GM18867 (cell line): Measurements from ENCODE around the gene TSPAN9.

ENCODE experiments used
- ATAC-seq: cut with Tn5 transposase; IDR thresholded peaks from one replicate; pipeline ENCODE4 v1.9.1; 2021; ENCODE audit warnings: mild to moderate bottlenecking, moderate library complexity; ENCODE audit not compliant: unreplicated experiment

Gene TSPAN9

DNA sequence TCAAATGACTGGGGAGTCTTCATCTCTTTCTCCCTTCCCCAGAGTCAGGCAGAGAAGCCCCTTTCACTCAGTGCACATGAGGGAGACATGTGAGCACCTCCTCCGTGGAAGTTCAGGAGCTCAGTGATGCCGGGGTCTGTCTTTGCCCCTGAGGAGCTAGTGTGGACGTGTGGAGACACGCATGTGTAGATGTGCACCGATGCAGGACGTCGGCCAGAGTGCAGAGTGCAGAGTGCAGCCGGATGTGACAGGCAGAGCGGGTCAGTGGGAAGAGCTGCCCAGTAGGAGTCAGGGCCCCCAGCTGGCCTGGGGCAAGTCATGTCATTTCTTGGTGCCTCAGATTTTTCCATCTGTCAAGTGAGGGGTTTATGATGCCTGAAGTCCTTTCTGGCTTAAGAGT is 20.7 kb downstream of the TSPAN9 start:
- no peak for ATAC-seq

DNA sequence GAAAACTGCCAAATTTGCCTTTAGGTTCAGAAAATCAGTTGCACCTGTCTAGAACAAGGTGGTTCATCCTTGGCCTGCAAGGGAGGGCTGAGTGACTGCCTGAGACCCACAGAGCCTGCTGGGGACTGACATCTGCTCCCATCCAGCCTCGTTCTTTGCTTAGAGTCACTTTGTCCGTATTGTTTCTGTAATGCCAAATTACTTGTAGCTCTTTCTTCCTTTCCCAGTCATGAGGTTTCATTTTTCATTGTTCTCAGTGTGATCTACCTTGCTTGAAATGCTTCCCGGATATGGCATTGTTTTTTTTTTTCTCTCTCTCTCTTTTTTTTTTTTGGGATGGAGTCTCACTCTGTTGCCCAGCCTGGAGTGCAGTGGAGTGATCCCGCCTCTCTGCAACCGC is 21.3 kb downstream of the TSPAN9 start:
- no peak for ATAC-seq

DNA sequence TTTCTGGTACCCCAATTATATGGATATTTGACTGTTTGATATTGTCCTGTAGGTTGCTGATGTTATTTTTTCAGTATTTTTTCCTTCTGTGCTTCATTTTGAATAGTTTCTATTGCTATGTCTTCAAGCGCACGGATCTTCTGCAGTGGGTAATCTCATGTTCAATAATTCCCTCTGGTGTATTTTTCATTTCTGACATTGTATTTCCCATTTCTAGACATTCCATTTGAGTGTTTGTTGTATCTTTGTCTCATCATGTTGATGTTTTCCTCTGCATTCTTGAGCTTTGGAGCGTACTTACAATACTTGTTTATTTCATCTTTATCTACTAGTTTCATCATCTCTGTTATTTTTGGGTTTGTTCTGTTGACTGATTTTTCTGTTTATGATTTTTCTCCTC is 22.0 kb downstream of the TSPAN9 start:
- ATAC-seq = no peak

DNA sequence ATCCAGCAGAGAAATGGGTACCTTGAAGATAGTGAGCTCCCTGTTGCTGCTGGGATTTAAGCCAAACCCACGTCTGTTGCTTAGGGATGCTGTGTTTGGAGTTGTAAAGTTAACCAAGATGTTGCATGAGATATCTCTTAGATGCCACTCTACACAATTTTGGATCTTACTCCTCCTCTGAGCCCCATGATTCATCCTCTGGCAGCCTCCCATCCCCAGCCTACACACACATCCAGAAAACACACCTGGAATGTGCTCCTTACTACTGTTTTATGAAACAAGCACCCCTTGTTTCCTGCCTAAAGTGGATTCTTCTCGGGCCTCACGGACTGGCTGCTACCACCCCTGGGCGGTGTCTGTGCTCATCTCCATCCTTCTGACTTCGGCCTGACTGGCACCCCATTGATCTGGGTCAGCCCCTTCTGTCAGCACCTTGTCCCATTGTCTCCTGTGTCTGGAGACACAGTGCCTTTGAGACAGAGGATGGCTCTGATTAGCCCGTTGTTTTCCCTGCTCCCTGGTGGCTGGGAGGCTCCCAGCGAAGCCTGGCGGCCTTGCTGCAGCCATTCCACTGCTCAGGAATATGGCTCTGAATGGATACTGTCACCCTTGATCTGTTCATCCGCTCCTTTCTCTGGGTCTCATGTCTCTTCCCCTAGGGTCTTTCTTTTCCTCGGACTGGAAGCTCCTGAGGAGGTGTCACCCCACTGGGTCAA is 24.3 kb downstream of the TSPAN9 start:
- no peak for ATAC-seq

DNA sequence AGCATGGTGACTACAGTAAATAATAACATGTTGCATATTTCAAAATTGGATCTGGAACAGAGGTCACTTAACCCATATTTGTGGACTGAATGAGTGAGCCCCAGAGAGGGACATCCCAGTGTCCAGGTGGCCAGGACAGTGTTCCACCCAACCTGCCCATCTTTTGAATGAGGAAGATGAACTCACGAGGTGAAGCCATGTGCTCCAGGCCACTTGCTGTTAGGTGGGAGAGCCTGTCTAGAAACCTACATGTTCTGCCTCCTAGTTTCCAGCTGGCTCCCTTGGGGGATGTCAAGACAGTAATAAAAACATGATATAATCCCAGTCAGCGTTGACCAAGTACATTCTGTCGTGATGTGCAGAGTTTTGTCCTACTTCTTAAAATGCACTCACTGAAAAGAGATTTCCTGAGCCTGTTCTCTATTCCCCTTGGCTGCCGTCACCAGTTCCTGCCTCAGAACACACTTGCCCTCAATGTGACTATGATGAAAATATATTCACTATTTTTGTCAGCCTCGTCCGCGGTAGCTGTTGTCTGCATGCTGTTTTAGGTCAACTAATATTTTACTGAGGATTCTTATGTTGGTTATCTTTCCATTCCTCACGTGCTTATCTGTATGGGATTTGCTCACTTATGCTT is 25.7 kb downstream of the TSPAN9 start:
- ATAC-seq = no peak

GRCh38 chr12:3103806-3104205 is 26.6 kb downstream of the TSPAN9 start:
- ATAC-seq = no peak

DNA sequence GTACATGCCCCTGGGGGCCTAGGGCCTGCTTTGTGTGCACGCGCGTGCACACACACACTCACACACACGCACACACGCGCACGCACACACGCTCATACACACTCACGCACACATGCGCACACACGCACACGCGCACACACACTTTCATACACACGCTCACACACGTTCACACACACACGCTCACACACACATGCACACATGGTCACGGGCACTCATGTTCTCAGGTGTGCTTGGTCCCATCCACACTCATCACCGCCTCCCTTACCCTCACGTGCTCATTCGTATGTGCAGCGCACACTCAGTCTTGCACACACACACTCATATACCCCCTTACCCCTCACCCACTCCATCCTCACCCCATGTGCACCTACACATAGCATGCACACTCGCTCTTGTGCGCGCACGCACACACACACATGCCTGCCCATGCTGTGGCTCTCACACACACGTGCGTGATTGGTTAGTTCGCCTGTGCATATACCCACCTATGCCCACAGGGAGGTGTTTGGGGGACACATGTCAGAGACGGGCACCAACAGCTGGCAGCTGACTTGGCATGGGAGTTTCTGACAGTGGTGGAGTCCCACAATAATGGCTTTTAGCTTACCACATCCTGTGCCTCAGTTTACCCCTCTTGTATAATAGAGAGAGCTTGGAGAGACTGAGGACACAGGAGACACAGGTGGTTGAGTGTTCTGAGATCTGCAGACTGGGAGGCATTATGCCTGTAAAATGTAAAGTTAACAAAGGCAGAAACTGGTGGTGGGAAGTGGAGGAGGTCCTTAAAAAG is 28.7 kb downstream of the TSPAN9 start:
- no peak for ATAC-seq

- no peak for ATAC-seq
These were observed 29.4 kb downstream of the TSPAN9 start for GRCh38 chr12:3106579-3106978.

DNA sequence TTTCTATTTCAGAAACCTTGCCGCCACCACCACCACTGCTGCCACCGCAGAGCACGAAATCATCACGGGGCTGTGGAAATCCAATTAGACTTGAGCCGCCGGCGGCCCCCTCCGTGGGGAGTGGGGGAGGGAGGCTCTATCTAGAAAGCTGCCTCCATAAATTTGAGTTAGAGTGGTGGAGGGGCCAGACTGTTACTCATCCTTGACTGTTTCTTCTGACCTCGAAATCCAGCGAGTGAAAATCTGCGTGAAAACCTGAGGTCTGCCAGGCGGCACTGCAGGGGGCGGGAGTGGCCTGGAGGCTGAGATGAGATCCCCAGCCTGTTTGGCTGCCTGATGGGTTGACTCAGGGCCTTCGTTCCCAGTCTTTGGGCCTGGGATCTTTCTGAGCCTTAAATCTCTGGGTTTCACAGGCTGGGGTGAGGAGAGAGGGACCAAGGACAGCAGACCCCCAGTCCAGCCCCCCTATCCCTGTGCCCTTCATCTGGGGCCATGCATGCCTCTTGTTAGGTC is 29.9 kb downstream of the TSPAN9 start:
- no peak for ATAC-seq

DNA sequence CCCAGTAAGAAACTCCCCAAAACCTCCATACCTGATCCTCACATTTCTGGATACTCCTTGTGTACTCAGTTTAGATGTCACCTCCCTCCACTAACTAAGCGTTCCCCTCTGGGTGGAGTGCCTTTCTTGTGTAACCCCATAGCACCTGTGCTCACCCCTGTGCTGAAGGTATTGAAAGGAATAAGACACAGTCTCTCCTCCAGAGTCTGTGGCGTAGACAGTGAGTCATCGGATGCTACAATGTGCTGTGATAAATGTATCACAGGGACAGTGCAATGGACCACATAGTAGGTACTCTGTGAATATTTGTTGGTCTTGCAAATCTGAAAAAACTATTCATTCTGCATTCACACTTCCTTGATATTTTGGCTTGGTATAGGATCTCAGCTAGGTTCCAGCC is 30.8 kb downstream of the TSPAN9 start:
- no peak for ATAC-seq

DNA sequence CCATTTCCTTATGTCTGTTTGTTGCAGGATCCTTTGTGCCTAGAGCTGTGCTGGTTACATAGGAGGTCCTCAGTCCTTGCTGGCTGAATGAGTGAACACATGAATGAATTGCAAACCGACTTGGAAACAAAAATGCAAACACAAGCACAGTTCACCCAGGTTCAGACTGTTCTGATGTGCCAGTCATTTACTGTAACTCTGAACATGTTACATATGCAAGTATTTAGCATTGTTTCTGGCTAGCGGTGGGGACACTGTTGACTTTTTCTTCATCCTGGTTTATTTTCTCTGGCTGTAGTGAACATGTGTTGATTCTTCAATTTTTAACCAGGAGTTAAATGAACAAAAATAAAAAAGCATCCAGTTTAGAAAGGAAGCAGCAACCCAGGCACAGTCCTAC is 33.4 kb downstream of the TSPAN9 start:
- ATAC-seq = no peak

DNA sequence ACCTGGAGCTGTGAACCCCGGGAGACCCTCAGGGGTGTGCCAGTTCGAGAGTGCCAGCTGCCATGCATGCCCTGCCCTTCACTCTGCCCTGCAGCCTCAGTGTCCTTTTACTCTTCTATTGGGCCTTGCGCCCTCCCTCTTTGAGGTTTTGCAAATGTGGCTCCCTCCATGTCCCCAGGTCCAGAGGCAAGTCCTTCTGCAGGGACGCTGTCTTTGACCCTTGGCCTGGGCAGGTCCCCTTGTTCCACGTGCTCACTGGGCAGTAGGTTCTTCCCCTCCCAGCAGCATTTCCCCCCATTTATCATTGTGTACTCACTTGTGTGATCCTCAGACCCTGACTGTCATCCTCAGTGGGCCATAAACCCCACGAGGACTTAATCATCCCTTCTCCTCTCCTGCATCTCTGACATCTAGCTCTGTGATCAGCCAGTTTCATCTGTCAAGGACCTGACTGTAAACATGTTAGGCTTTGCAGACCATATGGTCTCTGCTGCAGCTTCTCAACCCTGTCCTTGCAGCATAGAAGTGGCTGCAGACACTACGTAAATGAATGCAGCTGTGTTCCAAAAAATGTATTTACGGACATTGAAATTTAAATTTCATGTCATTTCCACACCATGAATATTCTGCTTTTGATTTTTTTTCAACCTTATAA is 36.6 kb downstream of the TSPAN9 start:
- no peak for ATAC-seq

DNA sequence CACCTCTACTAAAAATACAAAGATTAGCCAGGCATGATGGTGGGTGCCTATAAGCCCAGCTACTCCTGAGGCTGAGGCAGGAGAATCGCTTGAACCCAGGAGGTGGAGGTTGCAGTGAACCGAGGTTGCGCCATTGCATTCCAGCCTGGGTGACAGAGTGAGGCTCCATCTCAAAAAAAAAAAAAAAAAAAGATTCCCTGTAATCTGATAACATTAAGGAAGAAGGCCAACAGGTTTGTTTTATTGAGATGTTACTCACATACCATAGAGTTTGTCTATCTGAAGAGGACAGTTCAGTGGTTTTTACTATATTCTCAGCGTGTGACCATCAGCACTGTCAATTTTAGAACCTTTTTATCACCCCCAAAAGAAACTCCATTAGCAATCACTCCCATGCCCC is 37.5 kb downstream of the TSPAN9 start:
- no peak for ATAC-seq

- no peak for ATAC-seq
These were observed 37.9 kb downstream of the TSPAN9 start for GRCh38 chr12:3115078-3115477.

DNA sequence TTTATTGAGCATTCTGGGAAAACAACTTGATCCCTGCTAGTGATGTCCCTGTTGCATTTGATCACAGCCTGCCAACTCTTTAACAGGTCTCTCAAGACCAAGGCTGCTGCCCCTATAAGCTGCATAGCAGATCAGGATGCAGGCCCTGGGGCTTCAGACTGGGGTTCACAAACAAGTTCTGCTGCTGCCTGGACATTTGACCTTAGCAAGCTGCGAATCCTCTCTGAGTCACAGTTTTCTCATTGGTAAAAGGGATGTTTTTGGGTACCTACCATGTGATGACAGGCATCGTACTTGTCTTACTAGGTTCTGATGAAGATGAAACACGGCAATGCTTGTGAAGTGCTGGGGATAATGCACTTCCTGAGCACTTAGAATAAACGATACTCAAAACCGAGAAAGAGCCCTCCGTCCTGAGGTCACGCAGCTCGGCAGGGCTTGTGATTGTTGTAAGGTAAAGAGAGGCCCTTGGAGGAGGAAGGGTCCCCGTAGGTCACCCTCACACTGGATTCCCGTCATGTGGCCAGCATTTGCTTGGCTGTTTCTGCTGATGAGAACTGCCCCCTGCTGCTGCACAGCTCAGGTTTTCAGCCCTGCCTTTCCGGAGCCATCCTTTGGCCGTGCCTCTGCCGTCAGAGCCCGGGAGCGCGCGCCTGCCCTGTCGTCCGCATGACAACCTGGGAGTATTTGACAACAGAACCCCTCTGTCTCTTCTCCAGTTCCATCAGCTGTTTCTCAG is 39.1 kb downstream of the TSPAN9 start:
- ATAC-seq = no peak

DNA sequence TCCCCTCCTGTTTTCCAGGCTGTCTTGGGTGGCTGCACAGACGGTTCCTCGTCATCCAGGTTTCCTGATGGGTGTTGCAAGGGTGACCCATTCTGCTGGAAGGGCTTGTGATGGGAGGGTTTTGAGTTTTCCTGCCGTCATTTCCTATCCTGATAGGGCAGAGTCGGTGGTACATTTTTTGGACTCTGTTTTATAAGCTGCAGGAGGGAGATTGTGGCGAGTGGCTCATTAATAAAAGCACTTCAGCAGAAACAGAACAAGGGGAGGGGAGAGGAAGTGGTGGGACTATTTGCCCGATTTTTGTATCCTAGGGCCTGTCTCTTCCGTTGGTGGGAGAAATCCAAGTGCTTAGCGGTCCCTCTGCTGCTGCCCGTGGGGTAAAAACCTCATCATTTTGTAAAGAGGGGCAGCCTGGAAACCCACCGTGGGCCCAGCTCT is 40.0 kb downstream of the TSPAN9 start:
- ATAC-seq = no peak

GRCh38 chr12:3117591-3118015 is 40.4 kb downstream of the TSPAN9 start:
- ATAC-seq = no peak

- no peak for ATAC-seq
These were observed 42.1 kb downstream of the TSPAN9 start for GRCh38 chr12:3119192-3119755.

GRCh38 chr12:3119756-3120601 is 42.8 kb downstream of the TSPAN9 start:
- no peak for ATAC-seq
